ENCODE results near the gene ATXN2.
"Not testable (repeated sequence)": the region's sequence is repeated elsewhere in the genome, so short reads cannot be mapped to it uniquely, and the experiment has no call there.

ATXN2 gene

GRCh38 chr12:111600205-111600642 is 1.1 kb upstream of the ATXN2 start:
- no peaks in the 10 kb centered on the region for H3K9me3 ChIP-seq (ENCODE audit: control insufficient read depth, low read length)
- H3K4me1 ChIP-seq, result no peaks in the 10 kb centered on the region
- no peaks in the 10 kb centered on the region for H3K27me3 ChIP-seq (ENCODE audit: control insufficient read depth, insufficient read depth, low read length)
- H3K36me3 ChIP-seq (ENCODE audit: control insufficient read depth, insufficient read depth, low read length), result no peaks in the 10 kb centered on the region
- peak overlapping the region; percentile 80 for H3K4me2 ChIP-seq (ENCODE audit: low read length)
- H3K27ac ChIP-seq, result peak overlapping the region; percentile 91
- no peak overlapping the region for H3K9ac ChIP-seq
- peak overlapping the region; percentile 68 for H3K4me3 ChIP-seq (ENCODE audit: low read depth, low read length)
- H3K79me2 ChIP-seq, result peaks cover 8% of the 10 kb centered on the region
- no peak for TF ChIP-seq CTCF (IDR thresholded peaks at IDR 0.05)
- H2AFZ ChIP-seq, result peak overlapping the region; percentile 97

- Histone ChIP-seq H3K9me3 (ENCODE audit: control insufficient read depth, low read length) (no peaks in the 10 kb centered on the region), H3K4me1 (no peaks in the 10 kb centered on the region), H3K4me2 (ENCODE audit: low read length) (peak overlapping the region; percentile 80), H3K9ac (peak overlapping the region; percentile 64), H3K79me2 (peaks cover 14% of the 10 kb centered on the region), H3K27ac (peak overlapping the region; percentile 91), H3K36me3 (ENCODE audit: control insufficient read depth, insufficient read depth, low read length) (no peaks in the 10 kb centered on the region), H3K27me3 (ENCODE audit: control insufficient read depth, insufficient read depth, low read length) (no peaks in the 10 kb centered on the region), H2AFZ (peak overlapping the region; percentile 97), H3K4me3 (ENCODE audit: low read depth, low read length) (peak overlapping the region; percentile 68)
- no peak for TF ChIP-seq CTCF (IDR thresholded peaks at IDR 0.05)
These were observed 514 bp upstream of the ATXN2 start for GRCh38 chr12:111599453-111600204.

GRCh38 chr12:111597831-111598636 is 1.1 kb downstream of the ATXN2 start:
- Histone ChIP-seq H3K4me1 (peaks cover 2% of the 10 kb centered on the region), H3K9me3 (ENCODE audit: control insufficient read depth, low read length) (no peaks in the 10 kb centered on the region), H3K4me2 (ENCODE audit: low read length) (peak overlapping the region; percentile 97), H3K4me3 (ENCODE audit: low read depth, low read length) (peak overlapping the region; percentile 92), H3K79me2 (peaks cover 24% of the 10 kb centered on the region), H3K36me3 (ENCODE audit: control insufficient read depth, insufficient read depth, low read length) (no peaks in the 10 kb centered on the region), H3K27me3 (ENCODE audit: control insufficient read depth, insufficient read depth, low read length) (no peaks in the 10 kb centered on the region), H3K9ac (peak overlapping the region; percentile 39), H3K27ac (peak overlapping the region; percentile 71), H2AFZ (peak overlapping the region; percentile 42)
- TF ChIP-seq CTCF (IDR thresholded peaks at IDR 0.05), result no peak

GRCh38 chr12:111596985-111597830 is 1.9 kb downstream of the ATXN2 start:
- peak overlapping the region; percentile 97 for H3K4me2 ChIP-seq (ENCODE audit: low read length)
- H3K9ac ChIP-seq, result no peak overlapping the region
- H3K27ac ChIP-seq, result peak overlapping the region; percentile 71
- no peaks in the 10 kb centered on the region for H3K27me3 ChIP-seq (ENCODE audit: control insufficient read depth, insufficient read depth, low read length)
- no peaks in the 10 kb centered on the region for H3K9me3 ChIP-seq (ENCODE audit: control insufficient read depth, low read length)
- no peak for TF ChIP-seq CTCF (IDR thresholded peaks at IDR 0.05)
- H3K4me1 ChIP-seq, result peaks cover 2% of the 10 kb centered on the region
- peak overlapping the region; percentile 42 for H2AFZ ChIP-seq
- no peaks in the 10 kb centered on the region for H3K36me3 ChIP-seq (ENCODE audit: control insufficient read depth, insufficient read depth, low read length)
- peaks cover 26% of the 10 kb centered on the region for H3K79me2 ChIP-seq
- peak overlapping the region; percentile 92 for H3K4me3 ChIP-seq (ENCODE audit: low read depth, low read length)

- peaks cover 43% of the 10 kb centered on the region for H3K79me2 ChIP-seq
- H3K27ac ChIP-seq; H2AFZ ChIP-seq; H3K4me2 ChIP-seq (ENCODE audit: low read length); H3K27me3 ChIP-seq (ENCODE audit: control insufficient read depth, insufficient read depth, low read length); H3K4me3 ChIP-seq (ENCODE audit: low read depth, low read length); H3K9me3 ChIP-seq (ENCODE audit: control insufficient read depth, low read length); H3K36me3 ChIP-seq (ENCODE audit: control insufficient read depth, insufficient read depth, low read length); H3K4me1 ChIP-seq; H3K9ac ChIP-seq: not testable (repeated sequence)
These were observed 3.7 kb downstream of the ATXN2 start for GRCh38 chr12:111595341-111595835.

GRCh38 chr12:111591399-111592010 is 7.6 kb downstream of the ATXN2 start:
- peaks cover 69% of the 10 kb centered on the region for H3K79me2 ChIP-seq
- H3K4me3 ChIP-seq (ENCODE audit: low read depth, low read length); H3K4me2 ChIP-seq (ENCODE audit: low read length); H3K27me3 ChIP-seq (ENCODE audit: control insufficient read depth, insufficient read depth, low read length); H3K9me3 ChIP-seq (ENCODE audit: control insufficient read depth, low read length); H2AFZ ChIP-seq; H3K36me3 ChIP-seq (ENCODE audit: control insufficient read depth, insufficient read depth, low read length); H3K9ac ChIP-seq; H3K4me1 ChIP-seq; H3K27ac ChIP-seq: not testable (repeated sequence)
